ENCODE results near the gene PTPRR. TPM values are rescaled to one million over a fixed set of nuclear protein-coding genes. Genes with fewer than 3 reads are reported as not detected.

The PTPRR gene
- total and polyA plus RNA-seq, 10 of the 15 experiments (the other 5 are each of a cell fraction or from before 2014, with no cell fraction given): 0.14 to 3.1 (median 0.42) TPM

DNA sequence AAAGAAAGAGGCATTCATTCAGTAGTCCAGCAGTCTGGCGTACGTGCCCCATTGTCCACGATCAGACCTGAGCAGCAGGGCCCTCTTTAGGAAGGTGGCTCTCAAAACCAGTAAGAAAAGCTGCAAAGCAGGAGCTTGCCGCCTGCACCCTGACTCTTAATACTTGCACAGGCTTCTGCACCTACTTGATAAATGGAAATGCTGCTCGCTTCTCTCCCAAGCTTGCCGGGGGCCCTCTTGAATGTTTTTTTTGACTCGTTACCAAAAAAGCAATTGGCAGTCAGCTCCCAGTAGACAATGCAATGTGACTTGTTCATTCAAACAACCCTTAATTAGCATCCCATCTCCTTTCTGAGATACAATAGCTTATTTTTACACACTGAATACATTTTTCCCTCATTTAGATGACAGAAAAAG is 256.1 kb downstream of the PTPRR start:
- POLR2A ChIA-PET: no interaction called here
- intact Hi-C loops (cut with micrococcal nuclease; ENCODE audit: unreplicated experiment) (no loop called here), in situ Hi-C loops (cut with MboI) (no loop called here)
- TF ChIP-seq SIX5 (IDR thresholded peaks at IDR 0.05; ENCODE audit: low read depth, low read length, severe bottlenecking) (no peak), IKZF1 (conservative IDR thresholded peaks at IDR 0.05) (no peak), BRCA1 (IDR thresholded peaks at IDR 0.05; ENCODE audit: low read depth, low read length) (no peak), POLR2AphosphoS2 (IDR thresholded peaks at IDR 0.05; ENCODE audit: low read depth, low read length) (no peak), MEF2A (IDR thresholded peaks at IDR 0.05; ENCODE audit: insufficient read depth, low read depth, low read length) (no peak), SREBF1 (IDR thresholded peaks at IDR 0.05; ENCODE audit: low read length) (no peak)
- TF ChIP-seq, protein P1, sequence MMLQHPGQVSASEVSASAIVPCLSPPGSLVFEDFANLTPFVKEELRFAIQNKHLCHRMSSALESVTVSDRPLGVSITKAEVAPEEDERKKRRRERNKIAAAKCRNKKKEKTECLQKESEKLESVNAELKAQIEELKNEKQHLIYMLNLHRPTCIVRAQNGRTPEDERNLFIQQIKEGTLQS (IDR thresholded peaks at IDR 0.05; ENCODE audit: borderline replicate concordance, extremely low read depth, low read depth, low read length): no peak
- no peaks in the 10 kb centered on the region for H3K27me3 ChIP-seq (replicated peaks in 1 of 2; ENCODE audit: control insufficient read depth in 2 of 2, insufficient read depth in 2 of 2, low read length in 1 of 2)
- RAD21 ChIA-PET (ENCODE audit: unreplicated experiment): no interaction called here
- SMC1A ChIA-PET (ENCODE audit: uncharacterized antibody, unreplicated experiment): interaction anchor here (0.6 to 0.8 kb wide), 2 partner anchors 13 to 17 kb away, joined by 3 read pairs; no protein-coding TSS in a partner anchor
- H2AFZ ChIP-seq (ENCODE audit: control insufficient read depth, low read depth, low read length): no peak overlapping the region
- ATAC-seq: no peak
- no peak overlapping the region for H3K4me3 ChIP-seq
- no peaks in the 10 kb centered on the region for H4K20me1 ChIP-seq (ENCODE audit: control insufficient read depth, insufficient read depth)
- H3K9ac ChIP-seq (ENCODE audit: control insufficient read depth, insufficient read depth, low read length): no peak overlapping the region
- H3K4me1 ChIP-seq (ENCODE audit: control insufficient read depth, insufficient read depth, low read length): no peaks in the 10 kb centered on the region
- DNase-seq (ENCODE audit: low read depth, low spot score): no peak
- no peak overlapping the region for H3K4me2 ChIP-seq (ENCODE audit: control insufficient read depth, insufficient read depth)
- 40% methylated on average over 7 of the region's 7 CpGs for WGBS (ENCODE audit: insufficient coverage, insufficient replicate concordance, low lambda C conversion rate, missing lambda C conversion rate)
- no peak overlapping the region for H3K27ac ChIP-seq (ENCODE audit: control insufficient read depth, insufficient read depth)
- H3K79me2 ChIP-seq (ENCODE audit: control insufficient read depth, insufficient read depth, low read length): no peaks in the 10 kb centered on the region
- CTCF ChIA-PET: interaction anchor here (1.6 kb wide), 1 partner anchor 40 kb away, joined by 4 read pairs; no protein-coding TSS in a partner anchor
- no peaks in the 10 kb centered on the region for H3K36me3 ChIP-seq (ENCODE audit: control insufficient read depth in 2 of 2, insufficient read depth in 2 of 2, low read length in 1 of 2)
- H3K9me3 ChIP-seq (replicated peaks; ENCODE audit: control insufficient read depth, insufficient read depth, low read length): no peaks in the 10 kb centered on the region
- BruUV-seq (replicated peaks): no TSS peak
- no peak for FAIRE-seq

DNA sequence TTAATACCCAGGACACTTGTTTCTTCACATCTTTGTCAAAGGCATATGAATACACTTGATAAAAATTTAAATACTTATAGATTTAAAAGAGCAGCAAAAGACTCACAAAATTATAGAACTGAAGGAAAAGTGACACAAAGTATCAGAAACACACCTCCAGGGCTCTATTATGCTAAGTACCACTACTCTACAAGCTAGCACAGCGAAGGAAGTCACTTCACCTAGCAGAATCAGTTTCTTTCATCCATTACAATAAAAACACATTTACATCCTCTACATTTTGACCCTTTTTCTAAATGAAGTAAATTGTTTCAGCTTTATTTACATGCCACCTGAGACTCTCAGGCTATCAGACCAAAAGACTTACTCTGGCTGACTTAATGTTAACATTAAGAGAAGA is 256.7 kb downstream of the PTPRR start:
- intact Hi-C loops (cut with micrococcal nuclease; ENCODE audit: unreplicated experiment) (no loop called here), in situ Hi-C loops (cut with MboI) (no loop called here)
- H3K36me3 ChIP-seq (ENCODE audit: control insufficient read depth in 2 of 2, insufficient read depth in 2 of 2, low read length in 1 of 2): no peaks in the 10 kb centered on the region
- POLR2A ChIA-PET: no interaction called here
- SMC1A ChIA-PET (ENCODE audit: uncharacterized antibody, unreplicated experiment): no interaction called here
- no TSS peak for BruUV-seq (replicated peaks)
- H3K27ac ChIP-seq (ENCODE audit: control insufficient read depth, insufficient read depth): no peak overlapping the region
- no peak for ATAC-seq
- H3K9ac ChIP-seq (ENCODE audit: control insufficient read depth, insufficient read depth, low read length): no peak overlapping the region
- no peaks in the 10 kb centered on the region for H3K27me3 ChIP-seq (replicated peaks in 1 of 2; ENCODE audit: control insufficient read depth in 2 of 2, insufficient read depth in 2 of 2, low read length in 1 of 2)
- no peak for FAIRE-seq
- WGBS (ENCODE audit: insufficient coverage, insufficient replicate concordance, low lambda C conversion rate, missing lambda C conversion rate): 54% methylated on average over 1 of the region's 1 CpG
- no peaks in the 10 kb centered on the region for H3K79me2 ChIP-seq (ENCODE audit: control insufficient read depth, insufficient read depth, low read length)
- no peak overlapping the region for H3K4me2 ChIP-seq (ENCODE audit: control insufficient read depth, insufficient read depth)
- H2AFZ ChIP-seq (ENCODE audit: control insufficient read depth, low read depth, low read length): no peak overlapping the region
- no peaks in the 10 kb centered on the region for H4K20me1 ChIP-seq (ENCODE audit: control insufficient read depth, insufficient read depth)
- DNase-seq (ENCODE audit: low read depth, low spot score): no peak
- no peak overlapping the region for H3K4me3 ChIP-seq
- no peaks in the 10 kb centered on the region for H3K4me1 ChIP-seq (ENCODE audit: control insufficient read depth, insufficient read depth, low read length)
- no peaks in the 10 kb centered on the region for H3K9me3 ChIP-seq (replicated peaks; ENCODE audit: control insufficient read depth, insufficient read depth, low read length)
- CTCF ChIA-PET: interaction anchor here (1.6 kb wide), 1 partner anchor 39 kb away, joined by 4 read pairs; no protein-coding TSS in a partner anchor
- RAD21 ChIA-PET (ENCODE audit: unreplicated experiment): no interaction called here
- TF ChIP-seq RBBP5 (conservative IDR thresholded peaks at IDR 0.05) (no peak), E2F4 (IDR thresholded peaks at IDR 0.05; ENCODE audit: low read depth, low read length) (no peak), TCF12 (IDR thresholded peaks at IDR 0.05; ENCODE audit: low read depth, low read length) (no peak), POLR2AphosphoS2 (IDR thresholded peaks at IDR 0.05; ENCODE audit: low read depth, low read length) (no peak), WRNIP1 (IDR thresholded peaks at IDR 0.05; ENCODE audit: borderline replicate concordance, low read depth, low read length) (no peak), NFYA (IDR thresholded peaks at IDR 0.05; ENCODE audit: borderline replicate concordance, low read depth, low read length) (no peak), GATAD2B (conservative IDR thresholded peaks at IDR 0.05; ENCODE audit: low read depth) (no peak), JUND (IDR thresholded peaks at IDR 0.05; ENCODE audit: low read depth, low read length) (no peak), SREBF1 (IDR thresholded peaks at IDR 0.05; ENCODE audit: low read length) (no peak), CTCF (IDR thresholded peaks at IDR 0.05 in 2 of 3, conservative IDR thresholded peaks at IDR 0.05 in 1 of 3; ENCODE audit: control insufficient read depth in 2 of 3, extremely low read depth in 1 of 3, insufficient read depth in 1 of 3, low read depth in 3 of 3, low read length in 3 of 3) (no peak)
